HL-60 (cell line): ENCODE data around the gene MZT1.

ENCODE experiments used
- POLR2AphosphoS5 ChIP-seq: IDR thresholded peaks from 2 replicates; pipeline ENCODE4 v1.6.1; 2012; ENCODE audit warnings: low read depth
- SPI1 ChIP-seq: IDR thresholded peaks from 2 replicates; pipeline ENCODE4 v1.6.1; 2012; ENCODE audit warnings: low read depth, mild to moderate bottlenecking, borderline replicate concordance
- TF ChIP-seq, protein P1 (sequence below): IDR thresholded peaks from one replicate; pipeline ENCODE4 v1.5.1; 2011; ENCODE audit warnings: low read length, control low read depth, inconsistent platforms; ENCODE audit not compliant: insufficient read depth
- TF ChIP-seq, protein P2 (sequence below): IDR thresholded peaks from 2 replicates; pipeline ENCODE4 v1.6.1; 2012; ENCODE audit warnings: low read depth; ENCODE audit not compliant: insufficient replicate concordance

DNA sequence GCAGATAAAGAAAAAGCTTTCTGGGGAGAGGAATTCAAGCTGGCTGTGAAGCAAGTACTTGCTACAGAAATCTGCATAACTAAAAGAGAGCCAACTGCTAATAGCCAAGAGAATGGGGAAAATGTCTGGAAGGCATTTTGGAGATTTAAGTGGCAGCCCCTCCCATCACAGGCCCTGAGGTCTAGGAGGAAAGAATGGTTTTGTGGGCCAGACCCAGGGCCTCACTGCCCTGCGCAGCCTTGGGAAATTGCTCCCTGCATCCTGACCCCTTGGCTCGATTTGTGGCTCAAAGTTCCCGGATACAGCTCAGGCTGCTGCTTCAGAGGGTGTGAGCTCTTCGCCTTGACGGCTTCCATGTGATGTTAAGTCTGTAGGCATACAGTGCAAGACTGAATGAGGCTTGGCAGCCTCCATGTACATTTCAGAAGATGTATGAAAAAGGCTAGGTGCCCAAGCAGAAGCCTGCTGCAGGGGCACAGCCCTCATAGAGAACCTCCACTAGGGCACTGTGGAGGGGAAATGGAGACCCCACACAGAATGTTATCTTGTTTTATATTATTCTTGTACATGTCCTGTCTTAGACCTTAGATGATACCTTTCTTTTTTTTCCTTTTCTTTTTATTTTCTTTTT, 34.4 kb downstream of the MZT1 start:
- TF ChIP-seq, protein P1, sequence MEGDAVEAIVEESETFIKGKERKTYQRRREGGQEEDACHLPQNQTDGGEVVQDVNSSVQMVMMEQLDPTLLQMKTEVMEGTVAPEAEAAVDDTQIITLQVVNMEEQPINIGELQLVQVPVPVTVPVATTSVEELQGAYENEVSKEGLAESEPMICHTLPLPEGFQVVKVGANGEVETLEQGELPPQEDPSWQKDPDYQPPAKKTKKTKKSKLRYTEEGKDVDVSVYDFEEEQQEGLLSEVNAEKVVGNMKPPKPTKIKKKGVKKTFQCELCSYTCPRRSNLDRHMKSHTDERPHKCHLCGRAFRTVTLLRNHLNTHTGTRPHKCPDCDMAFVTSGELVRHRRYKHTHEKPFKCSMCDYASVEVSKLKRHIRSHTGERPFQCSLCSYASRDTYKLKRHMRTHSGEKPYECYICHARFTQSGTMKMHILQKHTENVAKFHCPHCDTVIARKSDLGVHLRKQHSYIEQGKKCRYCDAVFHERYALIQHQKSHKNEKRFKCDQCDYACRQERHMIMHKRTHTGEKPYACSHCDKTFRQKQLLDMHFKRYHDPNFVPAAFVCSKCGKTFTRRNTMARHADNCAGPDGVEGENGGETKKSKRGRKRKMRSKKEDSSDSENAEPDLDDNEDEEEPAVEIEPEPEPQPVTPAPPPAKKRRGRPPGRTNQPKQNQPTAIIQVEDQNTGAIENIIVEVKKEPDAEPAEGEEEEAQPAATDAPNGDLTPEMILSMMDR, result no peak
- TF ChIP-seq SPI1 (no peak), POLR2AphosphoS5 (no peak)
- TF ChIP-seq, protein P2, sequence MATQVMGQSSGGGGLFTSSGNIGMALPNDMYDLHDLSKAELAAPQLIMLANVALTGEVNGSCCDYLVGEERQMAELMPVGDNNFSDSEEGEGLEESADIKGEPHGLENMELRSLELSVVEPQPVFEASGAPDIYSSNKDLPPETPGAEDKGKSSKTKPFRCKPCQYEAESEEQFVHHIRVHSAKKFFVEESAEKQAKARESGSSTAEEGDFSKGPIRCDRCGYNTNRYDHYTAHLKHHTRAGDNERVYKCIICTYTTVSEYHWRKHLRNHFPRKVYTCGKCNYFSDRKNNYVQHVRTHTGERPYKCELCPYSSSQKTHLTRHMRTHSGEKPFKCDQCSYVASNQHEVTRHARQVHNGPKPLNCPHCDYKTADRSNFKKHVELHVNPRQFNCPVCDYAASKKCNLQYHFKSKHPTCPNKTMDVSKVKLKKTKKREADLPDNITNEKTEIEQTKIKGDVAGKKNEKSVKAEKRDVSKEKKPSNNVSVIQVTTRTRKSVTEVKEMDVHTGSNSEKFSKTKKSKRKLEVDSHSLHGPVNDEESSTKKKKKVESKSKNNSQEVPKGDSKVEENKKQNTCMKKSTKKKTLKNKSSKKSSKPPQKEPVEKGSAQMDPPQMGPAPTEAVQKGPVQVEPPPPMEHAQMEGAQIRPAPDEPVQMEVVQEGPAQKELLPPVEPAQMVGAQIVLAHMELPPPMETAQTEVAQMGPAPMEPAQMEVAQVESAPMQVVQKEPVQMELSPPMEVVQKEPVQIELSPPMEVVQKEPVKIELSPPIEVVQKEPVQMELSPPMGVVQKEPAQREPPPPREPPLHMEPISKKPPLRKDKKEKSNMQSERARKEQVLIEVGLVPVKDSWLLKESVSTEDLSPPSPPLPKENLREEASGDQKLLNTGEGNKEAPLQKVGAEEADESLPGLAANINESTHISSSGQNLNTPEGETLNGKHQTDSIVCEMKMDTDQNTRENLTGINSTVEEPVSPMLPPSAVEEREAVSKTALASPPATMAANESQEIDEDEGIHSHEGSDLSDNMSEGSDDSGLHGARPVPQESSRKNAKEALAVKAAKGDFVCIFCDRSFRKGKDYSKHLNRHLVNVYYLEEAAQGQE, result no peak
